HG03139 (cell line): ENCODE data around the gene PXMP4.
"Not testable (repeated sequence)": the region's sequence is repeated elsewhere in the genome, so short reads cannot be mapped to it uniquely, and the experiment has no call there.

Experiments used
- ATAC-seq: cut with Tn5 transposase; IDR thresholded peaks from one replicate; pipeline ENCODE4 v1.9.1; 2021; ENCODE audit not compliant: unreplicated experiment

PXMP4 gene

GRCh38 chr20:33704197-33704924 lies 15.7 kb downstream of the PXMP4 start:
- no peak for ATAC-seq

GRCh38 chr20:33703498-33704137 lies 16.5 kb downstream of the PXMP4 start:
- ATAC-seq: no peak

GRCh38 chr20:33702861-33703260 lies 17.2 kb downstream of the PXMP4 start:
- ATAC-seq: no peak

DNA sequence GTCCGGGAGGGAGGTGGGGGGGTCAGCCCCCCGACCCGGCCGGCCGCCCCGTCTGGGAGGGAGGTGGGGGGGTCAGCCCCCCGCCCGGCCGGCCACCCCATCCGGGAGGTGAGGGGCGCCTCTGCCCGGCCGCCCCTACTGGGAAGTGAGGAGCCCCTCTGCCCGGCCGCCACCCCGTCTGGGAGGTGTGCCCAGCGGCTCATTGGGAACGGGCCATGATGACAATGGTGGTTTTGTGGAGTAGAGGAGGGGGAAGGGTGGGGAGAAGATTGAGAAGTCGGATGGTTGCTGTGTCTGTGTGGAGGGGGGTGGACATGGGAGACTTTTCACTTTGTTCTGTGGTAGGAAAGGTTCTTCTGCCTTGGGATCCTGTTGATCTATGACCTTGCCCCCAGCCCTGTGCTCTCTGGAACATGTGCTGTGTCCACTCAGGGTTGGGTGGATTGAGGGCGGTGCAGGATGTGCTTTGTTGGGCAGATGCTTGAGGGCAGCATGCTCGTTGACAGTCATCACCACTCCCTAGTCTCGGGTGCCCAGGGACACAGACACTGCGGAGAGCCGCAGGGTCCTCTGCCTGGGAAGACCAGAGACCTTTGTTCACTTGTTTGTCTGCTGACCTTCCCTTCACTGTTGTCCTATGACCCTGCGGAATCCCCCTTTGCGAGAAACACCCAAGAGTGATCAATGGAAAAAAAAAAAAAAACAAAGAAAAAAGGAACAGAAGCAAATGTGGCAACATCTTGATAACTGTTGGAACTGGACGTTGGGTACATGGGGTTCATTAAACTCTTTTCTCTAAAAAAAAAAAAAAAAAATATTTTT lies 18.3 kb downstream of the PXMP4 start:
- ATAC-seq: no peak

DNA sequence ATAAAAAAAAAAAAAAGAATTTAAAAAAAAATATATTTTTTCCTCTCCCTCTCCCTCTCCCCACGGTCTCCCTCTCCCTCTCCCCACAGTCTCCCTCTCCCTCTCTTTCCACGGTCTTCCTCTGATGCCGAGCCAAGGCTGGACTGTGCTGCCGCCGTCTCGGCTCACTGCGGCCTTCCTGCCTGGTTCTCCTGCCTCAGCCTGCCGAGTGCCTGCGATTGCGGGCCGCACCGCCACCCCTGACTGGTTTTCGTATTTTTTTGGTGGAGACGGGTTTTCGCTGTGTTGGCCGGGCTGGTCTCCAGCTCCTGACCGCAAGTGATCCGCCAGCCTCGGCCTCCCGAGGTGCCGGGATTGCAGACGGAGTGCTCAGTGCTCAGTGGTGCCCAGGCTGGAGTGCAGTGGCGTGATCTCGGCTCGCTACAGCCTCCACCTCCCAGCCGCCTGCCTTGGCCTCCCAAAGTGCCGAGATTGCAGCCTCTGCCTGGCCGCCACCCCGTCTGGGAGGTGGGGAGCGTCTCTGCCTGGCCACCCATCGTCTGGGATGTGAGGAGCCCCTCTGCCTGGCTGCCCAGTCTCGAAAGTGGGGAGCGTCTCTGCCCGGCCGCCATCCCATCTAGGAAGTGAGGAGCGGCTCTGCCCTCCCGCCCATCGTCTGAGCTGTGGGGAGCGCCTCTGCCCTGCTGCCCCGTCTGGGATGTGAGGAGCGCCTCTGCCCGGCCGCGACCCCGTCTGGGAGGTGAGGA lies 19.2 kb downstream of the PXMP4 start:
- not testable (repeated sequence) for ATAC-seq

DNA sequence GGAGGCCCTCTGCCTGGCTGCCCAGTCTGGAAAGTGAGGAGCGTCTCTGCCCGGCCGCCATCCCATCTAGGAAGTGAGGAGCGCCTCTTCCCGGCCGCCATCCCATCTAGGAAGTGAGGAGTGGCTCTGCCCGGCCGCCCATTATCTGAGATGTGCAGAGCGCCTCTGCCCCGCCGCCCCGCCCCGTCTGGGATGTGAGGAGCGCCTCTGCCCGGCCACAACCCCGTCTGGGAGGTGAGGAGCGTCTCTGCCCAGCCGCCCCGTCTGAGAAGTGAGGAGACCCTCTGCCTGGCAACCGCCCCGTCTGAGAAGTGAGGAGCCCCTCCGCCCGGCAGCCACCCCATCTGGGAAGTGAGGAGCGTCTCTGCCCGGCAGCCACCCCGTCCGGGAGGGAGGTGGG lies 21.1 kb downstream of the PXMP4 start:
- ATAC-seq: not testable (repeated sequence)

- ATAC-seq: no peak
Measured at GRCh38 chr20:33697129-33697528, 23.0 kb downstream of the PXMP4 start.

- ATAC-seq: no peak
Measured at GRCh38 chr20:33696448-33696847, 23.7 kb downstream of the PXMP4 start.

DNA sequence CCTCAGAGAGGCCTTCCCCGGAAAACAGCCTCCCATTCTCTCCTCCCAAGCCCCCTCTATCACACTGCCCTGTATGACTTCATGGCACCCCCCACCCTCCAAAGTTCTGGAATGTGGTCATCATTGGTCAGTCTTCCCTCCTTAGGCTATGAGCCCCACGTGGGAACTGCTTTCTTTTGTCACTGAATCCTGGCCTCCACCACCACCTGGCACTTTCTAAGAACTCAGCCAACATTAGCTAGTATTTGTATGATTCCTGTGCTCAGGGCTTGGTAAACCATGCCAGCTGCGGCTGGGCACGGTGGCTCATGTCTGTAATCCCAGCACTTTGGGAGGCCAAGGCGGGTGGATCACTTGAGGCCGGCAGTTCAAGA lies 25.5 kb downstream of the PXMP4 start:
- no peak for ATAC-seq

DNA sequence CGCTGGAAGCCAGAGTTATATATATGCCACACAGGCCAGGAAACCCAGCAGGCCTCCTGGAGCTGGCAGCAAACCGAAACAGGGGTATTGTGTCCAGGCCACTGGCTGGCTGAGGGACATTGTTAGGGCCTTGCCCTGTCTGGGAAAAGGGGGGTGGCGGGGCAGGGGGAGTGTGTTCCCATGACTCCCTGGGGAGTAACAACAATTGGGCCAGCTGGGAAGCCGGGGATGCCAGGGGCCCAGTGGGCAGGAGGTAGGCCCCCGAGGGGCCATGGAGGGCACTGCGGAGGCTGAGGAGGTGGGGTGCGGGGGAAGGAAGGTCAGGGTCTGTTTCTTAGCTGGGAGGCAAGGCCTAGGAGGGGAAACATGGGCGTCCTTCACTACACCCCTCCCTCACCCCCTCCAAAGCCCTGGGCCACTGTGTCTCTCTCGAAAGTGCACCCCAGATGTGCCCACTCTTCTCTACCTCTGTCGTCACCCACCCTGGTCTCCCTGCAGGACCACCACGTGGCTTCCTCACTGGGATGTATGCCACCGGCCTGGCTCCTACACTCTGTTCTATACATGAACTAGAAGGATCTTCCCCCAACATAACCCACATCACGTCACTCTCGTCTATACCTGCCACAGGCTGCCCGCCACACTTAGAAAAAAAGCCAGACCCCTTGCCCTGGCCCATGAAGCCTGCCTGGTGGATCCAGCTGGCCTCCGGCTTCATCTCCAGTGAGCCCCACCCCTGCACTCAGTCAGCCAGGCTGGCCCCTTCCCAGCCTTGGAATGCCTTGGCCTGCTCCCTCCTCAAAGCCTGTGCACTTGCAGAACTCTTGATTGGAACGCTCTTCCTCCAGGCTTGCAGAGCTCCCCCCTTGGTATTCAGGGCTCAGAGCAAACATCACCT lies 26.1 kb downstream of the PXMP4 start:
- no peak for ATAC-seq

GRCh38 chr20:33693289-33693688 lies 26.8 kb downstream of the PXMP4 start:
- no peak for ATAC-seq

DNA sequence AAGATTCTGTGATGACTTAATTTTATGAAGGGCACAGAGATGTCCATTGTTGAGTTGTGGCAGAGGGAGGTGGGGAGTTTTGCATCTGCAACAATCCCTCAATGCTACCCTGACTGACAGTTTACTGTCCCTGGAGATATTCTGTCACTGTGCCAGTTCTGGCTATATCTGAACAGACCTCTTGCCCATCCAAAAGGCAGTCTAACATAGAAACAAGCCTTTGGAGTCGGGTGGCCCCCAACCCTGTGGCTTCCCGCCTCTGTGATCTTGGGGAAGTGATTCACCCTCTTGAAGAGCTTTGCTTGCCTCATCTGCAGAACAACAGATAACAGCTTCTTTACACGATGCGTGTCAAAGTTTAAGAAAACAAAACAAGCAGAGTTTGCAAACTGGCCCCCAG lies 30.1 kb downstream of the PXMP4 start:
- no peak for ATAC-seq

- ATAC-seq: no peak
Measured at GRCh38 chr20:33689493-33689892, 30.6 kb downstream of the PXMP4 start.

- no peak for ATAC-seq
Measured at GRCh38 chr20:33688938-33689424, 31.1 kb downstream of the PXMP4 start.

- ATAC-seq: no peak
Measured at GRCh38 chr20:33687993-33688937, 31.8 kb downstream of the PXMP4 start.

GRCh38 chr20:33687370-33687915 lies 32.7 kb downstream of the PXMP4 start:
- no peak for ATAC-seq

DNA sequence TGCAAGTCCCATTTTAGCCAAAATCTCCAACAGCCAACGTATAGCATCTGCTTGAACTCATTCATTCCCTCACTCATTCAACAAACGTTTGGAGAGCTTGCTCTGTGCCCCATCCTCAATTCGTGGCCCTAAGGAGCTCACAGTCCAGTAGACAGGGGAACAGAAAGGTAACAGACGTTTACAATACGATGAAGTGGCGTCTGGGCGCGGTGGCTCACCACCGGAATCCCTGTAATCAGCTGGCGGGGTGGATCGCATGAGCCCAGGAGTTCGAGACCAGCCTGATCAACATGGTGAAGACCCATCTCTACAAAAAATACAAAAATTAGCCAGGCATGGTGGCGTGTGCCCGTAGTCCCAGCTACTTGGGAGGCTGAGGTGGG lies 33.1 kb downstream of the PXMP4 start:
- no peak for ATAC-seq

GRCh38 chr20:33686100-33686983 lies 33.8 kb downstream of the PXMP4 start, which contains the start of gene E2F1:
E2F1 (minus strand) TSS chr20:33686385; CDS start chr20:33686264, 121 bp downstream.
- ATAC-seq: peak; percentile 80
